ENCODE measurements around the gene EXOSC7.

Gene EXOSC7

GRCh38 chr3:45055032-45055410 lies 79.0 kb downstream of the EXOSC7 start:
- DNase-seq (ENCODE audit: low read depth in 2 of 2), result no peak

GRCh38 chr3:45055411-45056143 lies 79.5 kb downstream of the EXOSC7 start:
- no peak for DNase-seq (ENCODE audit: low read depth in 2 of 2)

DNA sequence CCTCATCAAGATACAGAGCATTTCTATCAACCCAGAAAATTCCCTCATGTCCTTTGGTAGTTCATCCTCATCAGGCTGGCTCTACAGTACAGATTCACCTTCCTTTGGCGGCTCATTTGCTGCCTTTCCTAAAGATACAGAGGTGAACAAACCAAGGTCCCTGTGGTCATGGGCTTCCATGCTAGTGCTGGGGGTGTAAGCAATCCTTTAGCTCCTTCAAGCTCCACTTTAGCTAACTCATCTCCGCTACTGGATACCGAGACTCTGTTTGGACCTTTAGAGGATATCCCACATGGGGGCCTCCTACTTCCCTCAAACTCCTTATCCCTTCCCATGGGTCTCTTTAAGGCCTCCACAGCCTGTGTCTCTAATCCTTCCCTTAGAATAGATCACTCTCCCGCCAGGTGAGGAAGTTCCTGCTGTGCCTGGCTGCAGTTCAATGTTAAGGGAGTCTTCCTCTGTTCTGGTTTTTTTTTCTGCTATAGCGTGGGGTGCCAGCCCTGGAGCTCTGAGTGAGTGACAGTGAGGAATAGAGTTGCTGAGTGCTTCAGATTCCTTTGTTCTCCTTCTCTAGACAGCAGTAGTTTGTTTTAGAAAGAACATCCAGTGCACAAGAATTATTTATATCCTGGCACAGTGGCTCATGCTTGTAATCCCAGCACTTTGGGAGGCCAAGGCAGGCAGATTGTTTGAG lies 80.7 kb downstream of the EXOSC7 start:
- no peak for DNase-seq (ENCODE audit: low read depth in 2 of 2)

- DNase-seq (ENCODE audit: low read depth in 2 of 2), result no peak
These were observed 81.5 kb downstream of the EXOSC7 start for GRCh38 chr3:45057557-45057956.

GRCh38 chr3:45059132-45059531 lies 83.1 kb downstream of the EXOSC7 start:
- DNase-seq (ENCODE audit: low read depth in 2 of 2), result no peak

DNA sequence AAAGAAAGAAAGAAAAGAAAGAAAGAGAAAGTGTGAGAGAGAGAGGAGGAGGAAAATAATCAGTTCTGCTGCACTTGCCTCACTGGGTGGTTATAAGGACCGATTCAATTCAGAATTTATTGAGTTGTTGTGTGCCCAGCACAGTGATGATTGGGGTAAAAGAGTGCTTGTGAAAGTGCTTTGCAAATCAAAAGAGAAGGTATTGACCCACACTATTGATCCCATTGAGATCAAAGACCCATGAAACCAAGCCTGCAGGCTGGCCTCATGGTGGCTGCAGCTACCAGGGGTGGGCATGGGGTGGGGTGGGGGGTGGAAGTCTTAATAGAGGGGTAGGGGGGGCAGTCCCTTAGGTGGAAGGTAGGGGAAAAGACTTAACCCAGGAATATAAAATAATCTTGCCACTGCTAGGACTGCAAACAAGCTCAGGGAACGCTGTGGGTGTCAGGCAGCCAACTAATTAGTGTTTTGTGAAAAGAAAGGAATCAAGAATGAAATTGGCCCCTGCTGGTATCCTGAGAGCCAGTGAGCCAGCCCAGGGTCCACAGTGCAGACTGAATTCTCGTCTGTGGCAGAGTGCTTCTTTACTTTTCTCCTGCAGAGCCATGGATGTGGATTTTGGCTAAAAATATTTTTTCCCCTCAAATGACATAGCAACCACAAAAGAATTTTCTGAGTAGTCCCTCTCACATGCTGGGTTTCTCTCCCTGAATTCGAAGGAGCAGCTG lies 84.3 kb downstream of the EXOSC7 start:
- DNase-seq (ENCODE audit: low read depth in 2 of 2), result no peak

Measured in stimulated activated CD4-positive, alpha-beta T cell treated with anti-CD3 and anti-CD28 coated beads, Interleukin-1b, Interleukin-23, amount 100 ng/mL, for 4 hours (primary cell).